PC-3 (cell line): ENCODE results near the gene PLEKHM2. TPM values are rescaled to one million over a fixed set of nuclear protein-coding genes. Genes with fewer than 3 reads are reported as not detected.

ENCODE experiments used
- ATAC-seq: fragments of 200-7000 bp; cut with Tn5 transposase; 2 replicates; pipeline ENCODE4 v1.9.1; 2020; ENCODE audit warnings: mild to moderate bottlenecking, moderate library complexity
- BruUV-seq: library from RNA; stranded (reverse); fragments of 400-500 nt; replicated peaks from 2 replicates; lab custom pipeline; 2021; lab: Mats Ljungman, UMichigan
- CTCF ChIA-PET: fragments of 300-600 bp; sonication (Branson Sonifier 250); formaldehyde crosslinking; loops from one replicate; lab custom pipeline; 2022; ENCODE audit warnings: antibody characterized with exemption; lab: Charles Lee
- POLR2A ChIA-PET: fragments of 300-600 bp; sonication (Branson Sonifier 250); formaldehyde crosslinking; loops from one replicate; lab custom pipeline; 2022; ENCODE audit warnings: antibody characterized with exemption; ENCODE audit not compliant: unreplicated experiment; lab: Charles Lee
- DNase-seq: peaks from one replicate; pipeline ENCODE4 v3.0.0-alpha.2; 2015
- H2AFZ ChIP-seq: fragments of 300-600 bp; sonication (generic); 2 replicates; pipeline ENCODE4 v1.6.0; 2016; ENCODE audit warnings: antibody characterized with exemption, low read length
- H3F3A ChIP-seq: fragments of 300-600 bp; sonication (generic); one replicate; pipeline ENCODE4 v1.6.0; 2017; ENCODE audit warnings: antibody characterized with exemption, low read length, control low read depth, mild to moderate bottlenecking; ENCODE audit not compliant: unreplicated experiment
- H3K27ac ChIP-seq: fragments of 300-600 bp; sonication (generic); 2 replicates; pipeline ENCODE4 v1.5.1; 2016; ENCODE audit warnings: mild to moderate bottlenecking, low read length
- H3K27me3 ChIP-seq: fragments of 300-600 bp; sonication (generic); 2 replicates; pipeline ENCODE4 v1.6.1; 2016; ENCODE audit warnings: low read length, mixed read lengths
- H3K36me3 ChIP-seq: fragments of 300-600 bp; sonication (generic); 2 replicates; pipeline ENCODE4 v1.6.1; 2016; ENCODE audit warnings: low read depth, mixed run types, low read length, mixed read lengths
- H3K4me1 ChIP-seq: fragments of 300-600 bp; sonication (generic); 2 replicates; pipeline ENCODE4 v1.5.1; 2016; ENCODE audit warnings: low read length; ENCODE audit not compliant: insufficient read depth
- H3K4me2 ChIP-seq: fragments of 300-600 bp; sonication (generic); 2 replicates; pipeline ENCODE4 v1.6.0; 2016; ENCODE audit warnings: low read length
- H3K4me3 ChIP-seq: fragments of 300-600 bp; sonication (generic); 2 replicates; pipeline ENCODE4 v1.5.1; 2016; ENCODE audit warnings: mild to moderate bottlenecking, low read length, mixed read lengths
- H3K79me2 ChIP-seq: fragments of 300-600 bp; sonication (generic); 2 replicates; pipeline ENCODE4 v1.6.1; 2017; ENCODE audit warnings: low read length, mixed read lengths
- H3K9ac ChIP-seq: fragments of 300-600 bp; sonication (generic); 2 replicates; pipeline ENCODE4 v1.6.0; 2016; ENCODE audit warnings: mild to moderate bottlenecking, low read length
- H3K9me2 ChIP-seq: fragments of 300-600 bp; sonication (generic); replicated peaks from 2 replicates; pipeline ENCODE4 v1.6.1; 2016; ENCODE audit warnings: mixed run types, low read length, mixed read lengths
- H3K9me3 ChIP-seq: fragments of 300-600 bp; sonication (generic); 2 replicates; pipeline ENCODE4 v1.6.1; 2016; ENCODE audit warnings: low read length, mixed read lengths
- H4K20me1 ChIP-seq: fragments of 300-600 bp; sonication (generic); 2 replicates; pipeline ENCODE4 v1.6.1; 2016; ENCODE audit warnings: low read length, mixed read lengths
- CTCF ChIP-seq: fragments of 300-600 bp; sonication (generic); conservative IDR thresholded peaks from 2 replicates; pipeline ENCODE4 v1.5.1; 2017; ENCODE audit warnings: antibody characterized with exemption, low read depth, mild to moderate bottlenecking, low read length
- EZH2 ChIP-seq: fragments of 300-600 bp; sonication (generic); IDR thresholded peaks from one replicate; pipeline ENCODE4 v1.6.1; 2017; ENCODE audit warnings: antibody characterized with exemption, mild to moderate bottlenecking, low read length; ENCODE audit not compliant: unreplicated experiment
- EZH2phosphoT487 ChIP-seq: fragments of 300-600 bp; sonication (generic); IDR thresholded peaks from 2 replicates; pipeline ENCODE4 v1.6.1; 2018; ENCODE audit warnings: mild to moderate bottlenecking, antibody characterized with exemption, low read length, borderline replicate concordance
- intact Hi-C: fragments of 100-400 bp; cut with micrococcal nuclease; formaldehyde crosslinking; loops from 2 replicates; pipeline ENCODE4 v1.9.0; 2023
- total RNA-seq: library from RNA; depleted of rRNA; stranded (reverse); fragments of >200 nt; gene quantifications from 2 replicates; pipeline ENCODE4 v1.2.3, GENCODE V29; 2014

PLEKHM2 gene
- total RNA-seq, 1 experiment from 2014 or later: 31.3 TPM

- H3K4me3 ChIP-seq: peak within 1 kb of the TSS; percentile 86
- peak within 1 kb of the TSS; percentile 21 for H3K27ac ChIP-seq
- H3K9me3 ChIP-seq: no peaks in the 10 kb centered on the region
- no peaks in the 10 kb centered on the region for H4K20me1 ChIP-seq
- peak within 1 kb of the TSS; percentile 84 for H3K4me2 ChIP-seq
- no TSS peak for BruUV-seq
- no peaks in the 10 kb centered on the region for H3K9me2 ChIP-seq
- H3K79me2 ChIP-seq: peaks cover 41% of the 10 kb centered on the region
- ChIA-PET CTCF (interaction anchor here (0.6 kb wide), 1 partner anchor 160 kb away, joined by 4 read pairs; no protein-coding TSS in a partner anchor), POLR2A (no interaction called here)
- peaks cover 41% of the 10 kb centered on the region for H3K4me1 ChIP-seq
- intact Hi-C loops: no loop called here
- H3K27me3 ChIP-seq: no peaks in the 10 kb centered on the region
- DNase-seq (peak; percentile 29), ATAC-seq (peak; percentile 34)
- no peaks in the 10 kb centered on the region for H3F3A ChIP-seq
- H3K9ac ChIP-seq: peak within 1 kb of the TSS; percentile 94
- H2AFZ ChIP-seq: peak within 1 kb of the TSS; percentile 73
- TF ChIP-seq CTCF (no peak), EZH2 (no peak), EZH2phosphoT487 (no peak)
- no peaks in the 10 kb centered on the region for H3K36me3 ChIP-seq
These were observed 74.3 kb downstream of the PLEKHM2 start, which contains the start of gene FBLIM1 for GRCh38 chr1:15758343-15758931. Gene FBLIM1, plus strand, starts transcription at chr1:15758795. Its CDS starts 6,189 bp downstream, at chr1:15764984.

GRCh38 chr1:15758953-15759661, 75.0 kb downstream of the PLEKHM2 start:
- H3K9me2 ChIP-seq: no peaks in the 10 kb centered on the region
- H3K27me3 ChIP-seq: no peaks in the 10 kb centered on the region
- H3K9me3 ChIP-seq: no peaks in the 10 kb centered on the region
- peak overlapping the region; percentile 84 for H3K4me2 ChIP-seq
- ATAC-seq (peak; percentile 22), DNase-seq (no peak)
- H3K4me1 ChIP-seq: peaks cover 43% of the 10 kb centered on the region
- peak overlapping the region; percentile 73 for H2AFZ ChIP-seq
- POLR2A ChIA-PET: interaction anchor here (0.6 kb wide), 1 partner anchor 36 kb away, joined by 11 read pairs; no protein-coding TSS in a partner anchor
- CTCF ChIA-PET: interaction anchor here (0.6 kb wide), 2 partner anchors 161 to 163 kb away, joined by 4 read pairs; no protein-coding TSS in a partner anchor
- peak overlapping the region; percentile 94 for H3K9ac ChIP-seq
- H3K36me3 ChIP-seq: no peaks in the 10 kb centered on the region
- H4K20me1 ChIP-seq: no peaks in the 10 kb centered on the region
- intact Hi-C loops: no loop called here
- H3K79me2 ChIP-seq: peaks cover 46% of the 10 kb centered on the region
- TF ChIP-seq EZH2phosphoT487 (no peak), EZH2 (no peak), CTCF (no peak)
- H3F3A ChIP-seq: no peaks in the 10 kb centered on the region
- BruUV-seq: no TSS peak
- peak overlapping the region; percentile 86 for H3K4me3 ChIP-seq
- peak overlapping the region; percentile 21 for H3K27ac ChIP-seq
